Parathyroid adenoma (tissue), 2 donors: ENCODE results near the gene PRSS1.
"Not testable (repeated sequence)": the region's sequence is repeated elsewhere in the genome, so short reads cannot be mapped to it uniquely, and the experiment has no call there.

Experiments
- H2AFZ ChIP-seq: fragments of 300-600 bp; sonication (generic); one replicate; pipeline ENCODE4 v1.7.0; 2017; ENCODE audit warnings: antibody characterized with exemption, mild to moderate bottlenecking
- H3K27ac ChIP-seq: fragments of 300-600 bp; sonication (generic); one replicate; pipeline ENCODE4 v1.7.0; 2017
- H3K27me3 ChIP-seq: fragments of 300-600 bp; sonication (generic); one replicate; pipeline ENCODE4 v1.7.0; 2017; ENCODE audit warnings: low read length; ENCODE audit not compliant: control insufficient read depth, insufficient read depth
- H3K36me3 ChIP-seq: fragments of 300-600 bp; sonication (generic); one replicate; pipeline ENCODE4 v1.7.0; 2017; ENCODE audit warnings: low read length; ENCODE audit not compliant: control insufficient read depth, insufficient read depth
- H3K4me1 ChIP-seq: fragments of 300-600 bp; sonication (generic); one replicate; pipeline ENCODE4 v1.7.0; 2017; ENCODE audit warnings: control low read depth
- H3K4me2 ChIP-seq: fragments of 300-600 bp; sonication (generic); one replicate; pipeline ENCODE4 v1.7.0; 2017; ENCODE audit warnings: low read length
- H3K4me3 ChIP-seq: fragments of 300-600 bp; sonication (generic); one replicate; pipeline ENCODE4 v1.7.0; 2017; ENCODE audit warnings: low read depth, low read length
- H3K79me2 ChIP-seq: fragments of 300-600 bp; sonication (generic); one replicate; pipeline ENCODE4 v1.7.0; 2017; ENCODE audit warnings: control low read depth
- H3K9ac ChIP-seq: fragments of 300-600 bp; sonication (generic); one replicate; pipeline ENCODE4 v1.7.0; 2017; ENCODE audit warnings: mild to moderate bottlenecking
- H3K9me3 ChIP-seq: fragments of 300-600 bp; sonication (generic); one replicate; pipeline ENCODE4 v1.7.0; 2017; ENCODE audit warnings: low read length; ENCODE audit not compliant: control insufficient read depth
- CTCF ChIP-seq: fragments of 300-600 bp; sonication (generic); IDR thresholded peaks from one replicate; pipeline ENCODE4 v1.7.0; 2017; ENCODE audit warnings: antibody characterized with exemption, mild to moderate bottlenecking
- donor health status: primary hyperparathyroidism.

PRSS1 gene

GRCh38 chr7:142759433-142759832 lies 10.2 kb downstream of the PRSS1 start:
- no peak for TF ChIP-seq CTCF
- Histone ChIP-seq H3K4me3 (no peak overlapping the region), H3K36me3 (no peaks in the 10 kb centered on the region), H3K79me2 (no peaks in the 10 kb centered on the region), H3K4me1 (no peaks in the 10 kb centered on the region), H3K27me3 (no peaks in the 10 kb centered on the region), H3K27ac (no peak overlapping the region), H3K9ac (no peak overlapping the region), H3K9me3 (no peaks in the 10 kb centered on the region), H2AFZ (no peak overlapping the region), H3K4me2 (no peak overlapping the region)

GRCh38 chr7:142760071-142760642 lies 10.9 kb downstream of the PRSS1 start:
- H3K4me2 ChIP-seq: no peak overlapping the region
- no peaks in the 10 kb centered on the region for H3K27me3 ChIP-seq
- no peaks in the 10 kb centered on the region for H3K4me1 ChIP-seq
- no peak overlapping the region for H3K27ac ChIP-seq
- no peaks in the 10 kb centered on the region for H3K36me3 ChIP-seq
- TF ChIP-seq CTCF: no peak
- H3K79me2 ChIP-seq: no peaks in the 10 kb centered on the region
- no peak overlapping the region for H3K9ac ChIP-seq
- H3K9me3 ChIP-seq: no peaks in the 10 kb centered on the region
- no peak overlapping the region for H3K4me3 ChIP-seq
- no peak overlapping the region for H2AFZ ChIP-seq

- not testable (repeated sequence) for H3K36me3 ChIP-seq, H3K4me1 ChIP-seq, H3K9ac ChIP-seq, H2AFZ ChIP-seq, H3K4me2 ChIP-seq, H3K79me2 ChIP-seq, H3K27me3 ChIP-seq, H3K4me3 ChIP-seq, H3K27ac ChIP-seq, H3K9me3 ChIP-seq
Measured at GRCh38 chr7:142761606-142762005, 12.3 kb downstream of the PRSS1 start.

DNA sequence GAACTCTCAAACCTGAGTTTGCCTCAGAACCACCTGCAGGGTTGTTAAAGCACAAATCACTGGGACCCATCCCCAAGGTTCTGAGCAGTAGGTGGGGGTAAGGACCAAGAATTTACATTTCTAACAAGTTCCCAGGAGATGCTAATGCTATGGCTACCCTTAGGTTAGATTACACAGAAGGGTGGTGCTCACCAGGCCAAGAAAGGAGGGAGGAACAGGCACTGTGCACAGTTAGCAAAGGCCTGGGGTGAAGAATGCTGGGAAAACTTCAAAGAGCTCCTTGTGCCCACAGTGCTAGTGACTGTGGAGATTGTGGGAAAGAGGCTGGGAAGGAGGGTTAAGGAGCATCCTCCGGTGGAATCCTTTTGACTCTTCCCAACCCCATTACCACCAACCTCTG lies 12.8 kb downstream of the PRSS1 start:
- no peaks in the 10 kb centered on the region for H3K36me3 ChIP-seq
- H3K79me2 ChIP-seq: no peaks in the 10 kb centered on the region
- no peak overlapping the region for H3K4me3 ChIP-seq
- TF ChIP-seq CTCF: no peak
- no peaks in the 10 kb centered on the region for H3K9me3 ChIP-seq
- no peak overlapping the region for H3K27ac ChIP-seq
- H3K9ac ChIP-seq: no peak overlapping the region
- H2AFZ ChIP-seq: no peak overlapping the region
- H3K4me2 ChIP-seq: no peak overlapping the region
- H3K27me3 ChIP-seq: no peaks in the 10 kb centered on the region
- H3K4me1 ChIP-seq: no peaks in the 10 kb centered on the region

DNA sequence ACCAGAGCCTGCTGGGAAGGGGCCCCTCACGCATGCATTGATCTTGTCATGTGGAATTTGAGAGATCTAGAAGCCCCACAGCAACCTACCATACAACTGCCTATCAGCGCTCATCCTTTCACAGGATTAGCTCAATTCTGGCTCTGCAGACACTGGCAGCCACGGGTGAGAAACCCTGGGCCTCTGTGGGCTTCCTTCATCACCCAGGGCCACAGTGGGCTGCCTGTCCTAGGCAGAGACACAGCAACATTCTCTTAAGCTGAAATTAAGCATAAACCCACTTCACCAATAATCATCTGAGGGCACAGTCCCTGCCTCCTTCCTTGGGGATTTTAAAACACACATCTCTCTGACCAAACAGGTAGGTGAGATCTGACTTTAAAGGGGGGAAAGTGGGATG lies 18.2 kb downstream of the PRSS1 start:
- H3K79me2 ChIP-seq: no peaks in the 10 kb centered on the region
- H3K4me1 ChIP-seq: no peaks in the 10 kb centered on the region
- H3K9ac ChIP-seq: no peak overlapping the region
- no peak overlapping the region for H3K27ac ChIP-seq
- no peaks in the 10 kb centered on the region for H3K27me3 ChIP-seq
- H3K9me3 ChIP-seq: no peaks in the 10 kb centered on the region
- TF ChIP-seq CTCF: no peak
- H3K4me2 ChIP-seq: no peak overlapping the region
- H2AFZ ChIP-seq: no peak overlapping the region
- H3K36me3 ChIP-seq: no peaks in the 10 kb centered on the region
- H3K4me3 ChIP-seq: no peak overlapping the region
